ENCODE measurements around the gene TBX2.

The TBX2 gene

DNA sequence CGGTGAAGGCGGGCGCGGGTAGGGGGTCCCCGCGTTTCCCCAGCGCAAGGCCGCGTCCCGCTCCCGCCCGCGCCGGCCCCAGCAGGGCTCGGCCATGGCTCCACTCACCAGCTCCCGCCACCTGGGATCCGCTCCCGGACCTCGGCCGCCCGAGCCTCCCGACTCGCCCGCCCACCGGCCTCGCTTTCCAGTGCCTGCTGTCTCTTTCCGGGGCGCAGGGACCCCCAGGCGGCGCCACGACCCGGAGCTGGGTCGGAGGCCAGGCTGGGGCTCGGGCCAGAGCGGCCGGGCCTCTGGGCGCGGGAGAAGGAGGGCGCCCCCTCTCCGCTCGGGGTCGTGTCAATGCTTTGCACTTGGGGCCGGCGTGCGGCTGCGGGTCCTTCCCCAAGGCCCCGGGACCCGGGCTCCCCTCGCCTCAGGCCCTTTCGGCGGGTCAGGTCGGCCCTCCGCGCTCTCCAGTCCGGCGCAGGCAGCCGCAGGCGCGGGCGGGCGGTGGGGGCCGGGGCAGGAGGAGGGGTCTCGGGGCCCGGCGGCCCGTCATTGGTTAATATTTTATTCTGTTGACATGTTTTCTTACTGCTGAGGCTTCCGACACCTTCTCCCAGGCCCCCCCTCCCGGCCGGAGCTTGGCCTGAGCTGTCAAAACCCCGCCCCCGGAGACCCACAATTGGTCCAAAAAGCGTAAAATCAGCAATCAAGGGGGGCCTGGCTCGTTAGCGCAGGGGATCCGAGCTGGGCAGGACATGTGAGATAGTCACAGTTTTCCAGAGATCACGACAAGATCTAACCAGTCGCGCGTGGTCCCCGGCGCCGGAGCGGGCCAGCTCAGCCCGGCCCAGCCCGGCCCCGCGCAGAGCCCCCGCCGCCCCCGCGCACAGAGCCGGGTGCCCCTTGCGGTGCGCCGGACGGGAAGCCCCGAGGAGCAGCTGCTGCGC, at the start of gene TBX2:
Gene TBX2, plus strand, starts transcription at position 713 of the 935 bp plus-strand sequence. CDS start 334 bp downstream, outside the sequence.
- DNase-seq, result peak; percentile 96
- Histone ChIP-seq H3K36me3 (replicated peaks) (peaks cover 3% of the 10 kb centered on the region), H3K4me3 (ENCODE audit: low read depth, low read length) (peak within 1 kb of the TSS; percentile 84), H3K27me3 (replicated peaks) (no peaks in the 10 kb centered on the region), H3K27ac (peak within 1 kb of the TSS; percentile 70)
- in situ Hi-C loops (cut with HindIII; ENCODE audit: low pct_ligation_motif_present, low sequenced_read_pairs), result no loop called here
- TF ChIP-seq, protein P1, sequence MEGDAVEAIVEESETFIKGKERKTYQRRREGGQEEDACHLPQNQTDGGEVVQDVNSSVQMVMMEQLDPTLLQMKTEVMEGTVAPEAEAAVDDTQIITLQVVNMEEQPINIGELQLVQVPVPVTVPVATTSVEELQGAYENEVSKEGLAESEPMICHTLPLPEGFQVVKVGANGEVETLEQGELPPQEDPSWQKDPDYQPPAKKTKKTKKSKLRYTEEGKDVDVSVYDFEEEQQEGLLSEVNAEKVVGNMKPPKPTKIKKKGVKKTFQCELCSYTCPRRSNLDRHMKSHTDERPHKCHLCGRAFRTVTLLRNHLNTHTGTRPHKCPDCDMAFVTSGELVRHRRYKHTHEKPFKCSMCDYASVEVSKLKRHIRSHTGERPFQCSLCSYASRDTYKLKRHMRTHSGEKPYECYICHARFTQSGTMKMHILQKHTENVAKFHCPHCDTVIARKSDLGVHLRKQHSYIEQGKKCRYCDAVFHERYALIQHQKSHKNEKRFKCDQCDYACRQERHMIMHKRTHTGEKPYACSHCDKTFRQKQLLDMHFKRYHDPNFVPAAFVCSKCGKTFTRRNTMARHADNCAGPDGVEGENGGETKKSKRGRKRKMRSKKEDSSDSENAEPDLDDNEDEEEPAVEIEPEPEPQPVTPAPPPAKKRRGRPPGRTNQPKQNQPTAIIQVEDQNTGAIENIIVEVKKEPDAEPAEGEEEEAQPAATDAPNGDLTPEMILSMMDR (IDR thresholded peaks at IDR 0.05; ENCODE audit: low read depth, low read length, missing control alignments), result no peak

DNA sequence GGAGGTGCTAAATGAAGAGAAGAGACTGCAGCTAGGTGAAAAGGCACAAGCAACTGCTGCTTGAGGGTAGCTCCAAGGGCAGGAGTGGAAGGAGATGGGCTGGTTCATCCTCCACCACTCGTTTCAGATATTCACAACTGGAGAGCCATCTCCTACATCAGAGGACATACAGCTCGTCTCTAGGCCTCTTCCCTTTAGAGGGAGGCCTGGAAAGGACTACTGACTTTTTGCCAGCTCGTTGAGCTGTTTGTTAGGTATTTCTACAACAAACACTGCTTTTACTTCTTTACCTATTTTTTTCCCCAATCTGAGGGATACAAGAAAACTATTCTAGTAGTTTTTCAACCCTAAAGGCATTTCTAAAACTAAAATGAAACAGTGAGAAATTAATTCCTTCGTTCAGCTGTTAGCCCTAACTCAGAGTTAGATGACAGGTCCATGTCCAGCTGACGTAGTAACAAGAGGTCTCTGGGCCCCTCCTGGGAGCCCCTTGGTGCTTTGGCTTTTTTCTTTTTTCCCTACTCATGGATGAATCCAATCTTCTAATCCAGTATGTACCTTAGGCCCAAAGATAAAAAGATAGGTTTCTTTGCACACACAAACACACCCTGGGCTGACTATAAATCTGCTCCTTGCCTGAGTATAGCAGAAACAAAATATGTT, 47.8 kb upstream of the TBX2 start:
- H3K27ac ChIP-seq, result no peak overlapping the region
- in situ Hi-C loops (cut with HindIII; ENCODE audit: low pct_ligation_motif_present, low sequenced_read_pairs), result no loop called here

DNA sequence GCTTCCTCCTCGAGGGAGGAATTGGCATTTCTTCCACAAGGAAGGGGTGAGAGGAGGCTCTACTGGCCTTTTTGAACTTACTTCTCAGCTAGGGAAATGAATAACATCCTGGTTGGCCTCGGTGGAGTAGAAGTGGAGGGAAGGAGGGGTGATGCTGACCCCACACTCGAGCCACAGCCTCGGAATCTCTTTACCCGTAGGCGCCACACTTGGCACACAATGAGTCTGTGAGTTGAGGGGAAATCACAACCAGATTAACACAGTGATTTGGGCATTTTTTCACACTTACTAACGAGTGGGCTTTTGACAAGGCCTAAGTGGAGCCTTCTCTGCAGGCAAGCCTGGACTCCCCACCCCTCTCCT, 47.3 kb upstream of the TBX2 start:
- TF ChIP-seq, protein P1 (IDR thresholded peaks at IDR 0.05; ENCODE audit: low read depth, low read length, missing control alignments), result no peak
- in situ Hi-C loops (cut with HindIII; ENCODE audit: low pct_ligation_motif_present, low sequenced_read_pairs), result no loop called here
- no peak overlapping the region for H3K4me3 ChIP-seq (ENCODE audit: low read depth, low read length)
- DNase-seq, result no peak
- H3K36me3 ChIP-seq (replicated peaks), result no peaks in the 10 kb centered on the region
- no peaks in the 10 kb centered on the region for H3K27me3 ChIP-seq (replicated peaks)
- H3K27ac ChIP-seq, result no peak overlapping the region

More for the DNA sequence above, 47.8 kb upstream of the TBX2 start:
- TF ChIP-seq, protein P1 (IDR thresholded peaks at IDR 0.05; ENCODE audit: low read depth, low read length, missing control alignments), result no peak
- H3K4me3 ChIP-seq (ENCODE audit: low read depth, low read length), result no peak overlapping the region
- H3K27me3 ChIP-seq (replicated peaks), result no peaks in the 10 kb centered on the region
- DNase-seq, result no peak
- H3K36me3 ChIP-seq (replicated peaks), result no peaks in the 10 kb centered on the region

GRCh38 chr17:61352781-61353491, 46.7 kb upstream of the TBX2 start:
- H3K27ac ChIP-seq, result no peak overlapping the region
- no peaks in the 10 kb centered on the region for H3K36me3 ChIP-seq (replicated peaks)
- TF ChIP-seq, protein P1 (IDR thresholded peaks at IDR 0.05; ENCODE audit: low read depth, low read length, missing control alignments), result no peak
- H3K4me3 ChIP-seq (ENCODE audit: low read depth, low read length), result no peak overlapping the region
- no peak for DNase-seq
- in situ Hi-C loops (cut with HindIII; ENCODE audit: low pct_ligation_motif_present, low sequenced_read_pairs), result no loop called here
- H3K27me3 ChIP-seq (replicated peaks), result no peaks in the 10 kb centered on the region

DNA sequence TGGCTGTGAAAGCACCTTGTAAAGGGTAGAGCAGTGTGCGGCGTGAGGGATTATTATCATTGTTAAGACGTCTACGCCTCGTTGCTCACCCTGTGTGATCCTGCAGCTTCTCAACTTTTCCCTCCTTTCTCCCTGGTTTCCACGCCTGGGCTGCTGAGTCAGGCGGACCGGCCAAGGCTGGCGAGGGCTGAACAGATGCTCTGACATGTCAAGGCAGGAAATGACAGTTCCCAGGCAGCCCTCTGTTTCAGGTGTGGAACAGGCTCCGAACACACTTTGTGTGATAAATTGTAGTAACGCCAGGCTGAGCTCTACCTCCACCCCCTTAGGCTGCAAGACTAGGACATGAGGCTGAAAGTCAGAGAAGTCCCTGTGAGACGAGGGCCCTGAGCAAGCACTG, 46.0 kb upstream of the TBX2 start:
- no peaks in the 10 kb centered on the region for H3K36me3 ChIP-seq (replicated peaks)
- H3K27ac ChIP-seq, result no peak overlapping the region
- no peak overlapping the region for H3K4me3 ChIP-seq (ENCODE audit: low read depth, low read length)
- in situ Hi-C loops (cut with HindIII; ENCODE audit: low pct_ligation_motif_present, low sequenced_read_pairs), result no loop called here
- no peaks in the 10 kb centered on the region for H3K27me3 ChIP-seq (replicated peaks)
- no peak for DNase-seq
- TF ChIP-seq, protein P1 (IDR thresholded peaks at IDR 0.05; ENCODE audit: low read depth, low read length, missing control alignments), result no peak
